ENCODE results near the gene FLT4. TPM values are rescaled to one million over a fixed set of nuclear protein-coding genes. Genes with fewer than 3 reads are reported as not detected.

FLT4 gene
- total and polyA plus RNA-seq, 2 donors (not counting 1 experiment from before 2014, with no cell fraction given): 0.01 TPM; not detected in 1

GRCh38 chr5:180629831-180630382 lies 19.5 kb downstream of the FLT4 start:
- Histone ChIP-seq H3K36me3 (replicated peaks in 1 of 2; ENCODE audit: control extremely low read depth in 1 of 2, control insufficient read depth in 1 of 2, extremely low read depth in 1 of 2, insufficient read depth in 2 of 2, low read length in 1 of 2) (no peaks in the 10 kb centered on the region), H3K27me3 (replicated peaks in 1 of 4; ENCODE audit: control extremely low read depth in 1 of 4, control insufficient read depth in 3 of 4, insufficient read depth in 4 of 4, low read length in 3 of 4) (no peaks in the 10 kb centered on the region), H2AFZ (ENCODE audit: insufficient read depth, low read depth, low read length, poor library complexity, severe bottlenecking) (no peak overlapping the region), H3K4me2 (replicated peaks; ENCODE audit: low read depth, low read length, poor library complexity, severe bottlenecking) (no peak overlapping the region), H3K4me1 (ENCODE audit: control insufficient read depth in 2 of 2, insufficient read depth in 2 of 2, low read length in 2 of 2) (no peaks in the 10 kb centered on the region), H3K9ac (ENCODE audit: low read length) (no peak overlapping the region), H3K27ac (ENCODE audit: low read length in 2 of 2) (no peak overlapping the region), H4K20me1 (ENCODE audit: control insufficient read depth, insufficient read depth, low read length, poor library complexity, severe bottlenecking) (no peaks in the 10 kb centered on the region), H3K9me3 (ENCODE audit: control extremely low read depth in 1 of 3, control insufficient read depth in 2 of 3, insufficient read depth in 1 of 3, low read length in 2 of 3) (no peaks in the 10 kb centered on the region), H3K4me3 (ENCODE audit: control extremely low read depth in 1 of 5, extremely low read depth in 1 of 5, insufficient read depth in 1 of 5, low read depth in 2 of 5, low read length in 4 of 5) (no peak overlapping the region), H3K79me2 (ENCODE audit: control insufficient read depth, insufficient read depth, low read length) (no peaks in the 10 kb centered on the region)
- TF ChIP-seq CTCF (IDR thresholded peaks at IDR 0.05): no peak
- TF ChIP-seq EZH2 (IDR thresholded peaks at IDR 0.05; ENCODE audit: borderline replicate concordance, insufficient read depth, low read depth, low read length, poor library complexity, severe bottlenecking): no peak
- Mint-ChIP-seq H3K27ac (no peak overlapping the region), H3K27me3 (no peaks in the 10 kb centered on the region), H3K4me3 (no peak overlapping the region), H3K4me1 (peaks cover 3% of the 10 kb centered on the region), H3K9me3 (ENCODE audit: insufficient read depth) (peaks cover 3% of the 10 kb centered on the region)
- ChIA-PET POLR2A (no interaction called here), CTCF (interaction anchor here (0.5 kb wide), 1 partner anchor 21 kb away, joined by 3 read pairs; no protein-coding TSS in a partner anchor)
- DNase-seq: no peak
- 93% methylated on average over 24 of the region's 25 CpGs for WGBS (ENCODE audit: insufficient coverage)
- intact Hi-C loops (cut with micrococcal nuclease): no loop called here
- no peak for ATAC-seq (ENCODE audit: low read depth)

DNA sequence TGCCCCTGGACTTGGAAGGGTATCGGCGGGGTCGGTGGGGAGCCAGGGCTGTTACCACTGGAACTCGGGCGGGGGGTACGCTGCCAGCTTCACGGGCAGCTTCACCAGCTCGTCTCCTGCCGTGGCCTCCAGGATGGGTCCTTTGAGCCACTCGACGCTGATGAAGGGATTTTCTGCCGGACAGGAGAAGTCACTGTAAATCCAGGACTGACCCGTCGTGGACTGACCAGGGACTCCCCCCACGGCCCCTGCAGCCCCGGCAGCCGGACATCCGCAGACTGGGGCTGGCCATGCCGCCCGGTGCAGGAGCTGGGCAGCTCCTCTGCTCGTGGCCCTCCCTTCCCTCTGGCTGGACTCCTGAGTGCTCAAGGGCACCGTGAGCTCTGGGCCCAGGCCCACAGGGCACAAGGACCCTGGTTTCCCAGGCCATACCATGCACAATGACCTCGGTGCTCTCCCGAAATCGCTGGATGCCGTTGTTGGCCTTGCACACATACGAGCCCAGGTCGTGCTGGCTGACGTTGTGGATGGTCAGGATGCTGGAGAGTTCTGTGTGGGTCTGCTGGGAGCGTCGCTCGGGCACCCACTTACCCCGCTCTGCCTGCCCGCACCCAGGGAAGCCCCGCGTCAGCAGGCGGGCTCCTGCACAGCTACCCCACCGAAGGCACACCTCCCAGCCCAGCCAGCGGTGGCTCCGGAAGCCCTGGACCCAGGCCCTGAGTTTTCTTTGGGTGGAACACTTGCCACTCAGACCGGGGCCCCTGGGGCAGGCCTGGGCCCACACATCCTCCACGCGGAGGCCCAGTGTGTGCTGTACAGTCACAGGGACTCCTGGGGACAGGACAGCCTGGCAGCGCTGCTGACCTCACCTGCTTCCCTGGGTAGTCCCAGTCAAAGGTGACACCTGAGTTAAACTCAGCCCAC lies 20.3 kb downstream of the FLT4 start:
- ATAC-seq (ENCODE audit: low read depth): no peak

More for the DNA sequence above, 20.3 kb downstream of the FLT4 start:
- Histone ChIP-seq H3K9me3 (ENCODE audit: control extremely low read depth in 1 of 3, control insufficient read depth in 2 of 3, insufficient read depth in 1 of 3, low read length in 2 of 3) (no peaks in the 10 kb centered on the region), H3K27ac (ENCODE audit: low read length in 2 of 2) (no peak overlapping the region), H2AFZ (ENCODE audit: insufficient read depth, low read depth, low read length, poor library complexity, severe bottlenecking) (no peak overlapping the region), H3K4me1 (ENCODE audit: control insufficient read depth in 2 of 2, insufficient read depth in 2 of 2, low read length in 2 of 2) (no peaks in the 10 kb centered on the region), H3K27me3 (replicated peaks in 1 of 4; ENCODE audit: control extremely low read depth in 1 of 4, control insufficient read depth in 3 of 4, insufficient read depth in 4 of 4, low read length in 3 of 4) (no peaks in the 10 kb centered on the region), H3K4me3 (ENCODE audit: control extremely low read depth in 1 of 5, extremely low read depth in 1 of 5, insufficient read depth in 1 of 5, low read depth in 2 of 5, low read length in 4 of 5) (no peak overlapping the region), H3K79me2 (ENCODE audit: control insufficient read depth, insufficient read depth, low read length) (no peaks in the 10 kb centered on the region), H3K4me2 (replicated peaks; ENCODE audit: low read depth, low read length, poor library complexity, severe bottlenecking) (no peak overlapping the region), H3K9ac (ENCODE audit: low read length) (no peak overlapping the region), H4K20me1 (ENCODE audit: control insufficient read depth, insufficient read depth, low read length, poor library complexity, severe bottlenecking) (no peaks in the 10 kb centered on the region), H3K36me3 (replicated peaks in 1 of 2; ENCODE audit: control extremely low read depth in 1 of 2, control insufficient read depth in 1 of 2, extremely low read depth in 1 of 2, insufficient read depth in 2 of 2, low read length in 1 of 2) (no peaks in the 10 kb centered on the region)
- peaks cover 2% of the 10 kb centered on the region for H3K9me3 Mint-ChIP-seq (ENCODE audit: insufficient read depth)
- no peak overlapping the region for H3K27ac Mint-ChIP-seq
- POLR2A ChIA-PET: no interaction called here
- H3K27me3 Mint-ChIP-seq: no peaks in the 10 kb centered on the region
- H3K4me3 Mint-ChIP-seq: no peak overlapping the region
- intact Hi-C loops (cut with micrococcal nuclease): no loop called here
- H3K4me1 Mint-ChIP-seq: peaks cover 3% of the 10 kb centered on the region
- TF ChIP-seq EZH2 (IDR thresholded peaks at IDR 0.05; ENCODE audit: borderline replicate concordance, insufficient read depth, low read depth, low read length, poor library complexity, severe bottlenecking) (no peak), CTCF (IDR thresholded peaks at IDR 0.05) (no peak)
- DNase-seq: no peak
- WGBS (ENCODE audit: insufficient coverage): 92% methylated on average over 42 of the region's 44 CpGs
- CTCF ChIA-PET: no interaction called here
